SK-N-SH (cell line): ENCODE results near the gene SCN11A. TPM values are rescaled to one million over a fixed set of nuclear protein-coding genes. Genes with fewer than 3 reads are reported as not detected.

Source experiments
- CTCF ChIA-PET: fragments of 300-600, 350-600 bp; formaldehyde crosslinking; extraction: SDS; loops from one replicate; lab custom pipeline; 2021; lab: Yijun Ruan, JAX
- POLR2A ChIA-PET: fragments of 350-600 bp; sonication (Branson Sonifier 250); formaldehyde crosslinking; extraction: SDS; loops from one replicate; lab custom pipeline; 2020; ENCODE audit warnings: antibody characterized with exemption, inconsistent platforms; lab: Yijun Ruan, JAX
- DNase-seq: peaks from one replicate; pipeline ENCODE4 v3.0.0; 2012
- H2AFZ ChIP-seq: fragments of 200-600 bp; sonication (generic); 2 replicates; pipeline ENCODE4 v1.8.1; 2016; ENCODE audit warnings: antibody characterized with exemption, mild to moderate bottlenecking, low read depth
- H3F3A ChIP-seq: fragments of 200-600 bp; sonication (generic); replicated peaks from 2 replicates; pipeline ENCODE3; 2016; ENCODE audit warnings: antibody characterized with exemption, mild to moderate bottlenecking; ENCODE audit not compliant: insufficient read depth
- H3K27ac ChIP-seq, 2 experiments: fragments of 200-500 bp in 1 of 2; fragments of 200-600 bp in 1 of 2; sonication (Bioruptor generic) in 1 of 2; sonication (generic), shearing (Covaris generic) in 1 of 2; 2 replicates each; pipeline versions ENCODE4 v1.5.1 to v1.6.1; 2014 to 2016; ENCODE audit warnings: low read depth in 2 of 2, inconsistent platforms in 1 of 2, low read length in 1 of 2, mild to moderate bottlenecking in 1 of 2, mixed read lengths in 1 of 2
- H3K27me3 ChIP-seq: fragments of 200-600 bp; sonication (generic), shearing (Covaris generic); 2 replicates; pipeline ENCODE4 v1.6.1; 2016; ENCODE audit warnings: mixed run types; ENCODE audit not compliant: insufficient read depth
- H3K36me3 ChIP-seq, 2 experiments: fragments of 200-500 bp in 1 of 2; fragments of 200-600 bp in 1 of 2; sonication (Bioruptor generic) in 1 of 2; sonication (generic) in 1 of 2; replicated peaks in 1 of 2; 2 replicates each; pipeline versions ENCODE3 to v1.5.1; 2014 to 2016; ENCODE audit warnings: low read length in 1 of 2, mild to moderate bottlenecking in 1 of 2; ENCODE audit not compliant: insufficient read depth in 2 of 2, control insufficient read depth in 1 of 2
- H3K4me1 ChIP-seq, 2 experiments: fragments of 200-500 bp in 1 of 2; fragments of 200-600 bp in 1 of 2; sonication (Bioruptor generic) in 1 of 2; sonication (generic), shearing (Covaris generic) in 1 of 2; 2 replicates each; pipeline versions ENCODE4 v1.5.1 to v1.6.1; 2014 to 2016; ENCODE audit warnings: low read depth in 1 of 2, low read length in 1 of 2, mixed run types in 1 of 2; ENCODE audit not compliant: insufficient read depth in 2 of 2, control insufficient read depth in 1 of 2
- H3K4me2 ChIP-seq: fragments of 200-600 bp; sonication (generic), shearing (Covaris generic); 2 replicates; pipeline ENCODE4 v1.6.1; 2017; ENCODE audit warnings: mixed run types
- H3K4me3 ChIP-seq, 2 experiments: fragments of 200-500 bp in 1 of 2; fragments of 200-600 bp in 1 of 2; sonication (Bioruptor generic) in 1 of 2; sonication (generic), shearing (Covaris generic) in 1 of 2; 2 replicates each; pipeline versions ENCODE4 v1.5.1 to v1.8.1; 2014 to 2016; ENCODE audit warnings: low read depth in 2 of 2, inconsistent platforms in 1 of 2, low read length in 1 of 2, mild to moderate bottlenecking in 1 of 2, mixed read lengths in 1 of 2, moderate library complexity in 1 of 2
- H3K79me2 ChIP-seq: fragments of 200-600 bp; sonication (generic); 2 replicates; pipeline ENCODE4 v1.8.1; 2017; ENCODE audit warnings: mild to moderate bottlenecking; ENCODE audit not compliant: insufficient read depth
- H3K9ac ChIP-seq: fragments of 200-600 bp; sonication (generic); 2 replicates; pipeline ENCODE4 v1.6.1; 2017; ENCODE audit warnings: mixed run types
- H3K9me2 ChIP-seq: fragments of 200-600 bp; sonication (generic); 2 replicates; pipeline ENCODE4 v1.6.1; 2017; ENCODE audit warnings: mixed run types
- H3K9me3 ChIP-seq: fragments of 200-600 bp; sonication (generic); 2 replicates; pipeline ENCODE4 v1.6.1; 2017; ENCODE audit warnings: mixed run types, mild to moderate bottlenecking, moderate library complexity
- H4K20me1 ChIP-seq: fragments of 200-600 bp; sonication (generic); 2 replicates; pipeline ENCODE4 v1.6.1; 2017; ENCODE audit warnings: mild to moderate bottlenecking, mixed run types; ENCODE audit not compliant: insufficient read depth
- CHD2 ChIP-seq: fragments of 150-350 bp; IDR thresholded peaks from 2 replicates; pipeline ENCODE4 v1.6.1; 2018; ENCODE audit warnings: low read length; ENCODE audit not compliant: partially characterized antibody
- EZH2phosphoT487 ChIP-seq: fragments of 200-600 bp; sonication (generic); IDR thresholded peaks from 2 replicates; pipeline ENCODE4 v1.6.1; 2017; ENCODE audit warnings: low read depth, mixed run types, mild to moderate bottlenecking, antibody characterized with exemption, moderate library complexity, borderline replicate concordance
- GABPA ChIP-seq: IDR thresholded peaks from 2 replicates; pipeline ENCODE4 v1.4.0; 2012; ENCODE audit warnings: low read depth, mild to moderate bottlenecking
- GATA2 ChIP-seq: sonication (generic); formaldehyde crosslinking; IDR thresholded peaks from 2 replicates; pipeline ENCODE4 v1.5.0; 2020; ENCODE audit warnings: mild to moderate bottlenecking, missing genetic modification reagents
- JUND ChIP-seq: IDR thresholded peaks from 2 replicates; pipeline ENCODE4 v1.4.0; 2012
- MEF2A ChIP-seq: IDR thresholded peaks from 2 replicates; pipeline ENCODE4 v1.4.0; 2012; ENCODE audit warnings: low read depth, borderline replicate concordance
- MXI1 ChIP-seq: IDR thresholded peaks from 2 replicates; pipeline ENCODE4 v1.6.1; 2012; ENCODE audit warnings: mild to moderate bottlenecking, low read depth, low read length, improper control_type of control experiment
- NRF1 ChIP-seq: IDR thresholded peaks from 2 replicates; pipeline ENCODE4 v1.6.1; 2012; ENCODE audit warnings: low read depth, mild to moderate bottlenecking, low read length
- POLR2AphosphoS5 ChIP-seq: IDR thresholded peaks from 2 replicates; pipeline ENCODE4 v1.6.1; 2012; ENCODE audit warnings: low read depth, low read length
- RAD21 ChIP-seq: IDR thresholded peaks from 2 replicates; pipeline ENCODE4 v1.6.1; 2012; ENCODE audit warnings: mild to moderate bottlenecking, low read length
- RXRA ChIP-seq: IDR thresholded peaks from 2 replicates; pipeline ENCODE4 v1.4.0; 2012; ENCODE audit warnings: low read depth, mild to moderate bottlenecking, borderline replicate concordance
- SIN3A ChIP-seq: IDR thresholded peaks from 2 replicates; pipeline ENCODE4 v1.6.1; 2012; ENCODE audit warnings: low read depth, mild to moderate bottlenecking, low read length, moderate library complexity, borderline replicate concordance
- TEAD4 ChIP-seq: IDR thresholded peaks from 2 replicates; pipeline ENCODE4 v1.4.0; 2012; ENCODE audit warnings: mild to moderate bottlenecking, borderline replicate concordance; ENCODE audit not compliant: insufficient read depth
- ZBTB33 ChIP-seq: IDR thresholded peaks from 2 replicates; pipeline ENCODE4 v1.4.0; 2012; ENCODE audit warnings: low read depth, borderline replicate concordance
- WGBS: methylation state at CpG from one replicate; pipeline ENCODE4 v1.1.6; 2017; ENCODE audit warnings: low lambda C conversion rate; 5-methylcytosine and 5-hydroxymethylcytosine counted together
- polyA plus RNA-seq, 3 experiments: library from polyadenylated mRNA; depleted of rRNA; stranded (reverse); fragments of >200 nt; gene quantifications; 2 replicates each; pipeline ENCODE4 v1.2.3, GENCODE V29; 2012
- TF ChIP-seq, protein P1 (sequence below): IDR thresholded peaks from 2 replicates; pipeline ENCODE4 v1.6.1; 2012; ENCODE audit warnings: mild to moderate bottlenecking, low read depth, low read length, moderate library complexity
- TF ChIP-seq, protein P2 (sequence below): IDR thresholded peaks from 2 replicates; pipeline ENCODE4; 2012

Gene SCN11A
- polyA plus RNA-seq, 1 of the 3 experiments (the other 2 are of a cell fraction): 0.02 TPM

DNA sequence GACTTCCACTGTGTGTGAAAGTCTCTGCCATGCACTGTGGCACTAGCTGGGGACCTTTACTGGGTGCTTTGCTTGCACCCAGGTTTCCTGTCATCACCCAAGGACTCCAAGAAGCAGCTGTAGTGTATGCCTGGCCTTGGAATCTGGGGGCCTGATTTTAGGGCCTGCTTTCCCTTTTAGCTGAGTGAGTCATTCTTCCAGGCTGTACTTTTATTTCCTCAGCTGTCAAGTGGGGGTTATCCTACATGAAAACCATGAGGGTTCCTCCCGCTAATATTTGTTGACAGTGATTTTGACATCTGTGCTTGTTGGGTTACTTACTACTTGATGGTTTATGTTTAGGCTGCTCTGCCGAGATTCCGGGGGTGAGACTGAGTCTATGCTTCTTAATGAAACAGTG, 37.1 kb upstream of the SCN11A start:
- ChIA-PET CTCF (interaction anchor here (1.1 to 2.3 kb wide), 2 partner anchors 59 to 199 kb away, joined by 3 to 14 read pairs; no protein-coding TSS in a partner anchor), POLR2A (no interaction called here)
- no peak overlapping the region; a peak in 1 of 4 replicates for H3K27ac ChIP-seq
- H3K4me1 ChIP-seq: no peaks in the 10 kb centered on the region
- H3K9me2 ChIP-seq: no peaks in the 10 kb centered on the region
- 83% methylated on average over 3 of the region's 3 CpGs for WGBS
- TF ChIP-seq MEF2A: no peak
- TF ChIP-seq, protein P1, sequence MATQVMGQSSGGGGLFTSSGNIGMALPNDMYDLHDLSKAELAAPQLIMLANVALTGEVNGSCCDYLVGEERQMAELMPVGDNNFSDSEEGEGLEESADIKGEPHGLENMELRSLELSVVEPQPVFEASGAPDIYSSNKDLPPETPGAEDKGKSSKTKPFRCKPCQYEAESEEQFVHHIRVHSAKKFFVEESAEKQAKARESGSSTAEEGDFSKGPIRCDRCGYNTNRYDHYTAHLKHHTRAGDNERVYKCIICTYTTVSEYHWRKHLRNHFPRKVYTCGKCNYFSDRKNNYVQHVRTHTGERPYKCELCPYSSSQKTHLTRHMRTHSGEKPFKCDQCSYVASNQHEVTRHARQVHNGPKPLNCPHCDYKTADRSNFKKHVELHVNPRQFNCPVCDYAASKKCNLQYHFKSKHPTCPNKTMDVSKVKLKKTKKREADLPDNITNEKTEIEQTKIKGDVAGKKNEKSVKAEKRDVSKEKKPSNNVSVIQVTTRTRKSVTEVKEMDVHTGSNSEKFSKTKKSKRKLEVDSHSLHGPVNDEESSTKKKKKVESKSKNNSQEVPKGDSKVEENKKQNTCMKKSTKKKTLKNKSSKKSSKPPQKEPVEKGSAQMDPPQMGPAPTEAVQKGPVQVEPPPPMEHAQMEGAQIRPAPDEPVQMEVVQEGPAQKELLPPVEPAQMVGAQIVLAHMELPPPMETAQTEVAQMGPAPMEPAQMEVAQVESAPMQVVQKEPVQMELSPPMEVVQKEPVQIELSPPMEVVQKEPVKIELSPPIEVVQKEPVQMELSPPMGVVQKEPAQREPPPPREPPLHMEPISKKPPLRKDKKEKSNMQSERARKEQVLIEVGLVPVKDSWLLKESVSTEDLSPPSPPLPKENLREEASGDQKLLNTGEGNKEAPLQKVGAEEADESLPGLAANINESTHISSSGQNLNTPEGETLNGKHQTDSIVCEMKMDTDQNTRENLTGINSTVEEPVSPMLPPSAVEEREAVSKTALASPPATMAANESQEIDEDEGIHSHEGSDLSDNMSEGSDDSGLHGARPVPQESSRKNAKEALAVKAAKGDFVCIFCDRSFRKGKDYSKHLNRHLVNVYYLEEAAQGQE: no peak
- TF ChIP-seq JUND: no peak
- no peak for TF ChIP-seq SIN3A
- no peak for TF ChIP-seq RAD21
- TF ChIP-seq GABPA: no peak
- no peak for TF ChIP-seq POLR2AphosphoS5
- TF ChIP-seq NRF1: no peak
- no peak for TF ChIP-seq TEAD4
- TF ChIP-seq ZBTB33: no peak
- TF ChIP-seq MXI1: no peak
- TF ChIP-seq GATA2: no peak
- TF ChIP-seq, protein P2, sequence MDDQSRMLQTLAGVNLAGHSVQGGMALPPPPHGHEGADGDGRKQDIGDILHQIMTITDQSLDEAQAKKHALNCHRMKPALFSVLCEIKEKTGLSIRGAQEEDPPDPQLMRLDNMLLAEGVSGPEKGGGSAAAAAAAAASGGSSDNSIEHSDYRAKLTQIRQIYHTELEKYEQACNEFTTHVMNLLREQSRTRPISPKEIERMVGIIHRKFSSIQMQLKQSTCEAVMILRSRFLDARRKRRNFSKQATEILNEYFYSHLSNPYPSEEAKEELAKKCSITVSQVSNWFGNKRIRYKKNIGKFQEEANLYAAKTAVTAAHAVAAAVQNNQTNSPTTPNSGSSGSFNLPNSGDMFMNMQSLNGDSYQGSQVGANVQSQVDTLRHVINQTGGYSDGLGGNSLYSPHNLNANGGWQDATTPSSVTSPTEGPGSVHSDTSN: no peak
- no peak for TF ChIP-seq EZH2phosphoT487
- TF ChIP-seq CHD2: no peak
- no peak for TF ChIP-seq RXRA
- H3K4me2 ChIP-seq: no peak overlapping the region
- H3K79me2 ChIP-seq: no peaks in the 10 kb centered on the region
- H3K36me3 ChIP-seq: peaks cover 64 to 76% of the 10 kb centered on the region in 2 experiments
- no peak overlapping the region for H3K9ac ChIP-seq
- H2AFZ ChIP-seq: no peak overlapping the region
- H3K27me3 ChIP-seq: no peaks in the 10 kb centered on the region
- DNase-seq: no peak
- no peaks in the 10 kb centered on the region for H3F3A ChIP-seq
- H4K20me1 ChIP-seq: no peaks in the 10 kb centered on the region
- no peak overlapping the region for H3K4me3 ChIP-seq
- no peaks in the 10 kb centered on the region for H3K9me3 ChIP-seq
